ENCODE measurements around the gene FBXL7.

DNA sequence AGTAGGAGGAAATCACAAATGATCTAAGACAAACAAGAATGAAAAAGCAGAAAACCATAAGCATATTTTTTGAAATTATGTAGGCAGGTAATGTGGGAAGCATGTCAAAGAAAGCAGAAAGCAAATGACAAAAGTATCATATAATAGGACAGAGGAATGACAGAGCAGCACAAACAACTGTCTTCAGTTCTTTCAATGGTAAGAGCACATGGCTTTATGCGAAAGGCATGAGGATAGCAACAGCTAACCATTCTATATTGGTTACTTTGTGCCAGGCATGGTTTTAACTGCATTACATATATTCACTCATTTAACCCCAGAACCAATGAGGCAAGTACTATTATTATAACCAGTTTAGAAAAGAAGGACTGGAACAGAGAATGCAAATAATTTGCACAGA lies 137.4 kb downstream of the FBXL7 start:
- TF ChIP-seq, protein P1, sequence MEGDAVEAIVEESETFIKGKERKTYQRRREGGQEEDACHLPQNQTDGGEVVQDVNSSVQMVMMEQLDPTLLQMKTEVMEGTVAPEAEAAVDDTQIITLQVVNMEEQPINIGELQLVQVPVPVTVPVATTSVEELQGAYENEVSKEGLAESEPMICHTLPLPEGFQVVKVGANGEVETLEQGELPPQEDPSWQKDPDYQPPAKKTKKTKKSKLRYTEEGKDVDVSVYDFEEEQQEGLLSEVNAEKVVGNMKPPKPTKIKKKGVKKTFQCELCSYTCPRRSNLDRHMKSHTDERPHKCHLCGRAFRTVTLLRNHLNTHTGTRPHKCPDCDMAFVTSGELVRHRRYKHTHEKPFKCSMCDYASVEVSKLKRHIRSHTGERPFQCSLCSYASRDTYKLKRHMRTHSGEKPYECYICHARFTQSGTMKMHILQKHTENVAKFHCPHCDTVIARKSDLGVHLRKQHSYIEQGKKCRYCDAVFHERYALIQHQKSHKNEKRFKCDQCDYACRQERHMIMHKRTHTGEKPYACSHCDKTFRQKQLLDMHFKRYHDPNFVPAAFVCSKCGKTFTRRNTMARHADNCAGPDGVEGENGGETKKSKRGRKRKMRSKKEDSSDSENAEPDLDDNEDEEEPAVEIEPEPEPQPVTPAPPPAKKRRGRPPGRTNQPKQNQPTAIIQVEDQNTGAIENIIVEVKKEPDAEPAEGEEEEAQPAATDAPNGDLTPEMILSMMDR (IDR thresholded peaks at IDR 0.05): no peak
- no peak for TF ChIP-seq EZH2 (IDR thresholded peaks at IDR 0.05; ENCODE audit: borderline replicate concordance, insufficient read depth, low read depth, low read length, poor library complexity, severe bottlenecking)

All from B cell (primary cell).